GM23338 (cell line): ENCODE measurements around the gene GSN. TPM values are rescaled to one million over a fixed set of nuclear protein-coding genes. Genes with fewer than 3 reads are reported as not detected.

Experiments
- ATAC-seq: fragments of 200-7000 bp; cut with Tn5 transposase; 3 replicates; pipeline ENCODE4 v1.9.1; 2020
- DNase-seq: peaks from one replicate; pipeline ENCODE4 v3.0.0-alpha.2; 2015; ENCODE audit warnings: low spot score
- H2AFZ ChIP-seq: fragments of 200-600 bp; sonication (generic); 2 replicates; pipeline ENCODE4 v1.8.0; 2016; ENCODE audit warnings: antibody characterized with exemption, mild to moderate bottlenecking, moderate library complexity
- H3F3A ChIP-seq: fragments of 200-600 bp; sonication (generic); replicated peaks from 2 replicates; pipeline ENCODE4 v1.8.0; 2017; ENCODE audit warnings: antibody characterized with exemption, mixed run types, low read depth
- H3K27ac ChIP-seq: fragments of 200-600 bp; sonication (generic); 2 replicates; pipeline ENCODE4 v1.6.1; 2016; ENCODE audit warnings: low read depth
- H3K27me3 ChIP-seq: fragments of 200-600 bp; sonication (generic); 2 replicates; pipeline ENCODE4 v1.8.0; 2016; ENCODE audit warnings: mild to moderate bottlenecking, mixed run types, moderate library complexity; ENCODE audit not compliant: insufficient read depth
- H3K36me3 ChIP-seq: fragments of 200-600 bp; sonication (generic); 2 replicates; pipeline ENCODE4 v1.8.0; 2016; ENCODE audit warnings: mild to moderate bottlenecking; ENCODE audit not compliant: insufficient read depth
- H3K4me1 ChIP-seq: fragments of 200-600 bp; sonication (generic); 2 replicates; pipeline ENCODE4 v1.8.0; 2016; ENCODE audit warnings: mild to moderate bottlenecking, moderate library complexity; ENCODE audit not compliant: insufficient read depth
- H3K4me2 ChIP-seq: fragments of 200-600 bp; sonication (generic); 2 replicates; pipeline ENCODE4 v1.7.1; 2017; ENCODE audit warnings: mixed run types
- H3K4me3 ChIP-seq: fragments of 200-600 bp; sonication (generic); 2 replicates; pipeline ENCODE4 v1.6.1; 2016; ENCODE audit warnings: mixed run types
- H3K79me2 ChIP-seq: fragments of 200-600 bp; sonication (generic); replicated peaks from 2 replicates; pipeline ENCODE4 v1.8.0; 2017; ENCODE audit warnings: mild to moderate bottlenecking; ENCODE audit not compliant: insufficient read depth
- H3K9me2 ChIP-seq: fragments of 200-600 bp; sonication (generic); 2 replicates; pipeline ENCODE4 v1.8.0; 2017; ENCODE audit not compliant: insufficient read depth
- H4K20me1 ChIP-seq: fragments of 200-600 bp; sonication (generic); replicated peaks from 2 replicates; pipeline ENCODE4 v1.8.0; 2017; ENCODE audit warnings: mild to moderate bottlenecking; ENCODE audit not compliant: insufficient read depth
- H3K27ac Mint-ChIP-seq: 2 replicates; pipeline ENCODE4 v1.8.0; 2020; ENCODE audit warnings: inconsistent platforms, mild to moderate bottlenecking, moderate library complexity, mixed read lengths
- H3K27me3 Mint-ChIP-seq: 3 replicates; pipeline ENCODE4 v1.8.0; 2022; ENCODE audit warnings: low read depth, mild to moderate bottlenecking, moderate library complexity, mixed read lengths, inconsistent platforms; ENCODE audit not compliant: insufficient read depth, poor library complexity
- H3K36me3 Mint-ChIP-seq: 3 replicates; pipeline ENCODE4 v1.8.0; 2021; ENCODE audit warnings: low read depth, mild to moderate bottlenecking, inconsistent platforms, moderate library complexity, mixed read lengths
- H3K4me1 Mint-ChIP-seq: 3 replicates; pipeline ENCODE4 v1.8.0; 2020; ENCODE audit warnings: mild to moderate bottlenecking, inconsistent platforms, mixed read lengths
- H3K4me3 Mint-ChIP-seq: 3 replicates; pipeline ENCODE4 v1.8.0; 2021; ENCODE audit warnings: moderate library complexity, mild to moderate bottlenecking, inconsistent platforms, mixed read lengths
- H3K9me3 Mint-ChIP-seq: 3 replicates; pipeline ENCODE4 v1.8.0; 2020; ENCODE audit warnings: moderate library complexity, mild to moderate bottlenecking, inconsistent platforms, mixed read lengths
- NANOG ChIP-seq: IDR thresholded peaks from 2 replicates; pipeline ENCODE4 v1.6.1; 2016; ENCODE audit warnings: antibody characterized with exemption, borderline replicate concordance
- REST ChIP-seq: IDR thresholded peaks from one replicate; pipeline ENCODE4 v1.6.1; 2018; ENCODE audit warnings: antibody characterized with exemption; ENCODE audit not compliant: unreplicated experiment
- ZNF331 ChIP-seq: fragments of 250-450 bp; sonication (Bioruptor Pico); IDR thresholded peaks from 2 replicates; pipeline ENCODE4 v1.5.0; 2020; ENCODE audit warnings: low read depth, mild to moderate bottlenecking, moderate library complexity
- ZNF462 ChIP-seq: fragments of 250-450 bp; sonication (Bioruptor Pico); IDR thresholded peaks from 2 replicates; pipeline ENCODE4 v1.5.0; 2020; ENCODE audit warnings: mild to moderate bottlenecking, moderate library complexity
- polyA plus RNA-seq: library from polyadenylated mRNA; unstranded; fragments of >200 nt; fragmentation: Nextera tagmentation; extraction: Ambion mirVana; gene quantifications from 2 replicates; pipeline ENCODE4 v1.2.1, GENCODE V29; 2016
- total RNA-seq: library from RNA; depleted of rRNA; stranded (reverse); fragments of >200 nt; shearing (Covaris generic); gene quantifications from 2 replicates; pipeline ENCODE4 v1.2.3, GENCODE V29; 2014

Gene GSN
- total and polyA plus RNA-seq, 2 experiments from 2014 or later, result 30.2 to 85.7 TPM

- TF ChIP-seq ZNF462 (CRISPR knock-in tag) (no peak), ZNF331 (CRISPR knock-in tag) (no peak)
Observed at GRCh38 chr9:121235512-121235911, 32.5 kb upstream of the GSN start (continued).

GRCh38 chr9:121237916-121238315 lies 30.0 kb upstream of the GSN start:
- TF ChIP-seq REST (no peak), NANOG (no peak)
- Mint-ChIP-seq H3K4me3 (no peak overlapping the region), H3K4me1 (peaks cover 16% of the 10 kb centered on the region), H3K27me3 (peaks cover 9% of the 10 kb centered on the region), H3K36me3 (no peaks in the 10 kb centered on the region), H3K27ac (no peak overlapping the region), H3K9me3 (no peaks in the 10 kb centered on the region)
- Histone ChIP-seq H3K4me2 (no peak overlapping the region), H3K4me3 (no peak overlapping the region), H3K27me3 (no peaks in the 10 kb centered on the region), H3K79me2 (no peaks in the 10 kb centered on the region), H3K9me2 (peaks cover 14% of the 10 kb centered on the region; the same call in 1 of the 2 replicates), H3K4me1 (no peaks in the 10 kb centered on the region), H3K36me3 (no peaks in the 10 kb centered on the region), H2AFZ (no peak overlapping the region), H3F3A (no peaks in the 10 kb centered on the region), H3K27ac (no peak overlapping the region), H4K20me1 (no peaks in the 10 kb centered on the region)
- no peak for DNase-seq
- ATAC-seq, result no peak
